SK-N-SH (cell line): Measurements from ENCODE around the gene RABEPK. TPM values are rescaled to one million over a fixed set of nuclear protein-coding genes. Genes with fewer than 3 reads are reported as not detected.

Source experiments
- CTCF ChIA-PET: fragments of 300-600, 350-600 bp; formaldehyde crosslinking; extraction: SDS; loops from one replicate; lab custom pipeline; 2021; lab: Yijun Ruan, JAX
- POLR2A ChIA-PET: fragments of 350-600 bp; sonication (Branson Sonifier 250); formaldehyde crosslinking; extraction: SDS; loops from one replicate; lab custom pipeline; 2020; ENCODE audit warnings: antibody characterized with exemption, inconsistent platforms; lab: Yijun Ruan, JAX
- DNase-seq: peaks from one replicate; pipeline ENCODE4 v3.0.0; 2012
- H2AFZ ChIP-seq: fragments of 200-600 bp; sonication (generic); 2 replicates; pipeline ENCODE4 v1.8.1; 2016; ENCODE audit warnings: antibody characterized with exemption, mild to moderate bottlenecking, low read depth
- H3F3A ChIP-seq: fragments of 200-600 bp; sonication (generic); replicated peaks from 2 replicates; pipeline ENCODE3; 2016; ENCODE audit warnings: antibody characterized with exemption, mild to moderate bottlenecking; ENCODE audit not compliant: insufficient read depth
- H3K27ac ChIP-seq, 2 experiments: fragments of 200-500 bp in 1 of 2; fragments of 200-600 bp in 1 of 2; sonication (Bioruptor generic) in 1 of 2; sonication (generic), shearing (Covaris generic) in 1 of 2; 2 replicates each; pipeline versions ENCODE4 v1.5.1 to v1.6.1; 2014 to 2016; ENCODE audit warnings: low read depth in 2 of 2, inconsistent platforms in 1 of 2, low read length in 1 of 2, mild to moderate bottlenecking in 1 of 2, mixed read lengths in 1 of 2
- H3K27me3 ChIP-seq: fragments of 200-600 bp; sonication (generic), shearing (Covaris generic); 2 replicates; pipeline ENCODE4 v1.6.1; 2016; ENCODE audit warnings: mixed run types; ENCODE audit not compliant: insufficient read depth
- H3K36me3 ChIP-seq, 2 experiments: fragments of 200-500 bp in 1 of 2; fragments of 200-600 bp in 1 of 2; sonication (Bioruptor generic) in 1 of 2; sonication (generic) in 1 of 2; replicated peaks in 1 of 2; 2 replicates each; pipeline versions ENCODE3 to v1.5.1; 2014 to 2016; ENCODE audit warnings: low read length in 1 of 2, mild to moderate bottlenecking in 1 of 2; ENCODE audit not compliant: insufficient read depth in 2 of 2, control insufficient read depth in 1 of 2
- H3K4me1 ChIP-seq, 2 experiments: fragments of 200-500 bp in 1 of 2; fragments of 200-600 bp in 1 of 2; sonication (Bioruptor generic) in 1 of 2; sonication (generic), shearing (Covaris generic) in 1 of 2; 2 replicates each; pipeline versions ENCODE4 v1.5.1 to v1.6.1; 2014 to 2016; ENCODE audit warnings: low read depth in 1 of 2, low read length in 1 of 2, mixed run types in 1 of 2; ENCODE audit not compliant: insufficient read depth in 2 of 2, control insufficient read depth in 1 of 2
- H3K4me2 ChIP-seq: fragments of 200-600 bp; sonication (generic), shearing (Covaris generic); 2 replicates; pipeline ENCODE4 v1.6.1; 2017; ENCODE audit warnings: mixed run types
- H3K4me3 ChIP-seq, 2 experiments: fragments of 200-500 bp in 1 of 2; fragments of 200-600 bp in 1 of 2; sonication (Bioruptor generic) in 1 of 2; sonication (generic), shearing (Covaris generic) in 1 of 2; 2 replicates each; pipeline versions ENCODE4 v1.5.1 to v1.8.1; 2014 to 2016; ENCODE audit warnings: low read depth in 2 of 2, inconsistent platforms in 1 of 2, low read length in 1 of 2, mild to moderate bottlenecking in 1 of 2, mixed read lengths in 1 of 2, moderate library complexity in 1 of 2
- H3K79me2 ChIP-seq: fragments of 200-600 bp; sonication (generic); 2 replicates; pipeline ENCODE4 v1.8.1; 2017; ENCODE audit warnings: mild to moderate bottlenecking; ENCODE audit not compliant: insufficient read depth
- H3K9ac ChIP-seq: fragments of 200-600 bp; sonication (generic); 2 replicates; pipeline ENCODE4 v1.6.1; 2017; ENCODE audit warnings: mixed run types
- H3K9me2 ChIP-seq: fragments of 200-600 bp; sonication (generic); 2 replicates; pipeline ENCODE4 v1.6.1; 2017; ENCODE audit warnings: mixed run types
- H3K9me3 ChIP-seq: fragments of 200-600 bp; sonication (generic); 2 replicates; pipeline ENCODE4 v1.6.1; 2017; ENCODE audit warnings: mixed run types, mild to moderate bottlenecking, moderate library complexity
- H4K20me1 ChIP-seq: fragments of 200-600 bp; sonication (generic); 2 replicates; pipeline ENCODE4 v1.6.1; 2017; ENCODE audit warnings: mild to moderate bottlenecking, mixed run types; ENCODE audit not compliant: insufficient read depth
- CHD2 ChIP-seq: fragments of 150-350 bp; IDR thresholded peaks from 2 replicates; pipeline ENCODE4 v1.6.1; 2018; ENCODE audit warnings: low read length; ENCODE audit not compliant: partially characterized antibody
- CTCF ChIP-seq: fragments of 200-600 bp; sonication (generic); IDR thresholded peaks from 2 replicates; pipeline ENCODE4 v1.6.1; 2017; ENCODE audit warnings: antibody characterized with exemption, mild to moderate bottlenecking, moderate library complexity
- EP300 ChIP-seq, 2 experiments: IDR thresholded peaks; 2 replicates each; pipeline versions ENCODE4 v1.4.0 to v1.6.1; 2012; ENCODE audit warnings: borderline replicate concordance in 1 of 2, low read depth in 1 of 2, low read length in 1 of 2
- FOXJ3 ChIP-seq: sonication (generic); formaldehyde crosslinking; IDR thresholded peaks from 2 replicates; pipeline ENCODE4 v1.5.1; 2020; ENCODE audit warnings: mild to moderate bottlenecking, missing genetic modification reagents
- FOXM1 ChIP-seq: IDR thresholded peaks from 2 replicates; pipeline ENCODE4 v1.4.0; 2012; ENCODE audit warnings: low read depth, mild to moderate bottlenecking
- GABPA ChIP-seq: IDR thresholded peaks from 2 replicates; pipeline ENCODE4 v1.4.0; 2012; ENCODE audit warnings: low read depth, mild to moderate bottlenecking
- NRF1 ChIP-seq: IDR thresholded peaks from 2 replicates; pipeline ENCODE4 v1.6.1; 2012; ENCODE audit warnings: low read depth, mild to moderate bottlenecking, low read length
- POLR2AphosphoS5 ChIP-seq: IDR thresholded peaks from 2 replicates; pipeline ENCODE4 v1.6.1; 2012; ENCODE audit warnings: low read depth, low read length
- RFX5 ChIP-seq: IDR thresholded peaks from 2 replicates; pipeline ENCODE4 v1.6.1; 2012; ENCODE audit warnings: mild to moderate bottlenecking, improper control_type of control experiment, low read length
- TAF1 ChIP-seq: IDR thresholded peaks from 2 replicates; pipeline ENCODE4 v1.6.1; 2012; ENCODE audit warnings: low read depth, mild to moderate bottlenecking, low read length, moderate library complexity, borderline replicate concordance
- TCF12 ChIP-seq: IDR thresholded peaks from 2 replicates; pipeline ENCODE4 v1.4.0; 2012
- USF1 ChIP-seq: IDR thresholded peaks from 2 replicates; pipeline ENCODE4 v1.4.0; 2012; ENCODE audit warnings: low read depth, borderline replicate concordance
- ZBTB33 ChIP-seq: IDR thresholded peaks from 2 replicates; pipeline ENCODE4 v1.4.0; 2012; ENCODE audit warnings: low read depth, borderline replicate concordance
- polyA plus RNA-seq, 3 experiments: library from polyadenylated mRNA; depleted of rRNA; stranded (reverse); fragments of >200 nt; gene quantifications; 2 replicates each; pipeline ENCODE4 v1.2.3, GENCODE V29; 2012

Gene RABEPK
- polyA plus RNA-seq, 1 of the 3 experiments (the other 2 are of a cell fraction), result 55.1 TPM

GRCh38 chr9:125169895-125170294 is 30.4 kb upstream of the RABEPK start:
- POLR2A ChIA-PET, result no interaction called here
- no peaks in the 10 kb centered on the region for H3K9me2 ChIP-seq

More at GRCh38 chr9:125169895-125170294, 30.4 kb upstream of the RABEPK start:
- Histone ChIP-seq H3K79me2 (peaks cover 92% of the 10 kb centered on the region), H4K20me1 (peaks cover 22% of the 10 kb centered on the region), H3K36me3 (peaks cover 4 to 22% of the 10 kb centered on the region in 2 experiments), H3K27me3 (no peaks in the 10 kb centered on the region), H3K4me3 (no peak overlapping the region), H3K4me1 (peaks cover 0 to 17% of the 10 kb centered on the region in 2 experiments; a peak in 2 of 4 replicates), H3F3A (peaks cover 15% of the 10 kb centered on the region), H3K9me3 (no peaks in the 10 kb centered on the region), H2AFZ (no peak overlapping the region), H3K9ac (no peak overlapping the region), H3K27ac (no peak overlapping the region), H3K4me2 (no peak overlapping the region)
- CTCF ChIA-PET, result interaction anchor here (1.0 kb wide), 1 partner anchor 26 kb away, joined by 4 read pairs; no protein-coding TSS in a partner anchor
- TF ChIP-seq EP300 (IDR thresholded peaks at IDR 0.05; ENCODE audit: borderline replicate concordance in 1 of 2, low read depth in 1 of 2, low read length in 1 of 2) (no peak), GABPA (no peak), CTCF (no peak), FOXM1 (no peak), NRF1 (no peak), RFX5 (no peak), ZBTB33 (no peak), USF1 (no peak), TAF1 (no peak), FOXJ3 (CRISPR knock-in tag) (no peak), CHD2 (no peak), POLR2AphosphoS5 (no peak), TCF12 (no peak)
- DNase-seq, result no peak
